ENCODE results near the gene PTPRC. TPM values are rescaled to one million over a fixed set of nuclear protein-coding genes. Genes with fewer than 3 reads are reported as not detected.
"Not testable (repeated sequence)": the region's sequence is repeated elsewhere in the genome, so short reads cannot be mapped to it uniquely, and the experiment has no call there.

The PTPRC gene, protein sequence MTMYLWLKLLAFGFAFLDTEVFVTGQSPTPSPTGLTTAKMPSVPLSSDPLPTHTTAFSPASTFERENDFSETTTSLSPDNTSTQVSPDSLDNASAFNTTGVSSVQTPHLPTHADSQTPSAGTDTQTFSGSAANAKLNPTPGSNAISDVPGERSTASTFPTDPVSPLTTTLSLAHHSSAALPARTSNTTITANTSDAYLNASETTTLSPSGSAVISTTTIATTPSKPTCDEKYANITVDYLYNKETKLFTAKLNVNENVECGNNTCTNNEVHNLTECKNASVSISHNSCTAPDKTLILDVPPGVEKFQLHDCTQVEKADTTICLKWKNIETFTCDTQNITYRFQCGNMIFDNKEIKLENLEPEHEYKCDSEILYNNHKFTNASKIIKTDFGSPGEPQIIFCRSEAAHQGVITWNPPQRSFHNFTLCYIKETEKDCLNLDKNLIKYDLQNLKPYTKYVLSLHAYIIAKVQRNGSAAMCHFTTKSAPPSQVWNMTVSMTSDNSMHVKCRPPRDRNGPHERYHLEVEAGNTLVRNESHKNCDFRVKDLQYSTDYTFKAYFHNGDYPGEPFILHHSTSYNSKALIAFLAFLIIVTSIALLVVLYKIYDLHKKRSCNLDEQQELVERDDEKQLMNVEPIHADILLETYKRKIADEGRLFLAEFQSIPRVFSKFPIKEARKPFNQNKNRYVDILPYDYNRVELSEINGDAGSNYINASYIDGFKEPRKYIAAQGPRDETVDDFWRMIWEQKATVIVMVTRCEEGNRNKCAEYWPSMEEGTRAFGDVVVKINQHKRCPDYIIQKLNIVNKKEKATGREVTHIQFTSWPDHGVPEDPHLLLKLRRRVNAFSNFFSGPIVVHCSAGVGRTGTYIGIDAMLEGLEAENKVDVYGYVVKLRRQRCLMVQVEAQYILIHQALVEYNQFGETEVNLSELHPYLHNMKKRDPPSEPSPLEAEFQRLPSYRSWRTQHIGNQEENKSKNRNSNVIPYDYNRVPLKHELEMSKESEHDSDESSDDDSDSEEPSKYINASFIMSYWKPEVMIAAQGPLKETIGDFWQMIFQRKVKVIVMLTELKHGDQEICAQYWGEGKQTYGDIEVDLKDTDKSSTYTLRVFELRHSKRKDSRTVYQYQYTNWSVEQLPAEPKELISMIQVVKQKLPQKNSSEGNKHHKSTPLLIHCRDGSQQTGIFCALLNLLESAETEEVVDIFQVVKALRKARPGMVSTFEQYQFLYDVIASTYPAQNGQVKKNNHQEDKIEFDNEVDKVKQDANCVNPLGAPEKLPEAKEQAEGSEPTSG (N-terminal part only)
- total RNA-seq = 281 TPM

DNA sequence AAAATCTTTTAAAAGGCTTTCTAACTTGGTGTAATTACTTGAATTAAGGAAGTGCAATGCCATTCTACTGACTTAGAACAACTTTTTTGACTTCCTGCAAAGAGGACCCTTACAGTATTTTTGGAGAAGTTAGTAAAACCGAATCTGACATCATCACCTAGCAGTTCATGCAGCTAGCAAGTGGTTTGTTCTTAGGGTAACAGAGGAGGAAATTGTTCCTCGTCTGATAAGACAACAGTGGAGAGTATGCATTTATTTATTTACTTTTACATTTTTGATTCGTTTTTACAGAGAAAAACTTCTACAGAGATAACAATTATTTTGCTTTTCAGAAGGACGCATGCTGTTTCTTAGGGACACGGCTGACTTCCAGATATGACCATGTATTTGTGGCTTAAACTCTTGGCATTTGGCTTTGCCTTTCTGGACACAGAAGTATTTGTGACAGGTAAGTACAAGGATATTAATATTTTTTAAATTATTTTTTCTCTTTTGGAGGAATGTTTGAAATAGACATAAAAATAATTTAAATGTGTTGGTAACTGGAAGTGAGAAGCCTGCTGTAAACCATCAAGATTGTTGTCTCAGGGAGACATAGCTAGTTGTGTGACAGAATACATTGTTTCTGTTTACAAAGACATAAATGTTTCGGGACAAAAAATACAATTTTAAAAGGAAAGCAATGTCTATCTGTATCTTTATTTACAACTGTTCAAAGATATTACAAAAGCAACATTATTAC is at the start of gene PTPRC:
Gene PTPRC (plus strand): TSS at position 147 of the 742 bp plus-strand sequence. CDS start 229 bp downstream, at position 376.
- peak in 2 of 3 donors; percentile 82 to 92 for DNase-seq (ENCODE audit: low read depth in 2 of 3, low spot score in 2 of 3)

DNA sequence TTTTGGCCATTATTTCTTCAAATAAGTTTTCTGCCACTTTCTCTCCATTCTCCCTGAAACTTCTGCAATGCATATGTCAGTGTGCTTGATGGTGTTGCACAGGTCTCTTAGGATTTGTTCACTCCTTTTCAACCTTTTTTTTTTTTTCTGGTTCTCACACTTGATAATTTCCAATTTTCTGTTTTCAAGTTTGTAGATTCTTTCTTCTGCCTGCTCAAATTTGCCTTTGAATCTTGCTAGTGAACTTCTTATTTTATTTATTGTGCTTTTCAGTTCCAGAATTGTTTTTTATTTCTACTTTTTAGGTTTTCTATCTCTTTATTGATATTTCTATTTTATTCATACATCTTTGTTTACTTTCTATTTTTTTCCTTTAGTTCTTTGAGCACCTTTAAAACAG is 48.4 kb upstream of the PTPRC start:
- DNase-seq (ENCODE audit: low read depth in 2 of 3, low spot score in 2 of 3) = no peak

DNA sequence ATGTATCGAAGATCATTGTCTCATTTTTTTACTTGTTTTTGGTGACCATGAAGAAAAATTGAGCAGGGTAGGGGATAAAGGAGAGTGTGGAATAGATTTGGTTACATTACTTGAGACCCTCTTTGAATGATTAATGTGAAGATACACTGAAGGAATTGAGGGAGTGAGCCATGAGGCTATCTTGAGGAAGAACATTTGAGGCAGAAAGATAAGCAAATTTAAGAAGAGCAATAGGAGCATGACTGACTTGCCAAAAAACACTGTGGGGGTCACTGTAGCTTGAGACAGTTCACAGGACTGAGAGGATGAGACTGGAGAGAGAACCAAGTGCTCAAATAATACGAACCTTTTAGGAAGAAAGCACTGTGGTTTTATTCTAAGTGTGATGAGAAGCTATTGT is 43.1 kb upstream of the PTPRC start:
- DNase-seq (ENCODE audit: low read depth in 2 of 3, low spot score in 2 of 3) = no peak

DNA sequence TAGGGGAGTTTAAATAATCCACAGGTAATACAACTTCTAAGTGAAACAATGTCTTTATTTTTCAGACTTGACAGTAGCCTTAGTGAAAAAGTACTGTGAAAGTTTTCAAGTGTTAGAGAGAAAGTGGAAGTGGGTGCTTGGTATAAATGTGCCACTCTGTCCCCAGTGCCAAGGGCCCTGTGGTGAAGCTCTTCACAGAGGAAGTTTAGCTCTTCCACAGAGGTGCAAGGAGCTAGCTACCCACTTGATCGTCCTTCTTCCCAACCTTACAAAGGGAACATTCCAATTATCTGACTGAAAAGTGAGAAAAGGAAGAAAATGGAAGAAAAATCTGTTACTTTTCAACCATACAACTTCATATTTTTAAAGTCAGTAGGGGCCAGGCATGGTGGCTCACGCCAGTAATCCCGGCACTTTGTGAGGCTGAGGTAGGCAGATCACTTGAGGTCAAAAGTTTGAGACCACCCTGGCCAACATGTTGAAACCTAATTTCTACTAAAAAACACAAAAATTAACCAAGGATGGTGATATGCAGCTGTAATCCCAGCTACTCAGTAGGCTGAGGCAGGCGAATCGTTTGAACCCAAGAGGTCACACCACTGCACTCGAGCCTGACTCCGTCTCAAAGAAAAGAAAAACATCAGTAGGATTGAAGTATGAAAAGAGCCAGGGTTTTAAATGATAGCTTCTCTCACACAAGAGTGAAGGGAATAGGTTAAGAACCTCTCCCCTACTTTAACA is 41.0 kb upstream of the PTPRC start:
- peak in 1 of 3 donors; percentile 30 for DNase-seq (ENCODE audit: low read depth in 2 of 3, low spot score in 2 of 3)

DNA sequence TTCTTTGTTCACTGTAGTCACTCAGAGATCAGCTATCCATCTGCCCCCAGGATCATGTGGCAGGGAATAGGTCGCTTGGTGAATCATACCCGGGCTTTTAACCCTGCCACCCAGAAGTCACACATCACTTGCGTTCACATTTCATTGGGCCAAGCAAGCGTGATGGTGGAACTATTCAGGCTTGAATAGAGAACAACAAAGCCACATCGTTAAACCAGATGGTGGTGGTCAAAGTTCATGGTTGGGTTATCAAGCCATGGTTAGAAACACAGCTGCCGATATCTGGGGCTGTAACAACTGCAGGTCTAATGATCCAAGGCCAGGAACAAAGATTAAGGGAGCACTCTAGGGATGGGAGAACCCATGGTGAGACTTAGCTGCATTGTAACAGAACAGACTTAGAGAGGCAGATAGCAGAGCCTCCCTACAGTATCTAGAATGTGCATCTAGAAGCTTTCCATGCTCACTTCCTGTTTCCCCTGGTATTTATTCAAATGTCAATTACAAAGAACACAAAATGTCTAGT is 40.0 kb upstream of the PTPRC start:
- DNase-seq (ENCODE audit: low read depth in 2 of 3, low spot score in 2 of 3) = peak in 1 of 3 donors; percentile 23

DNA sequence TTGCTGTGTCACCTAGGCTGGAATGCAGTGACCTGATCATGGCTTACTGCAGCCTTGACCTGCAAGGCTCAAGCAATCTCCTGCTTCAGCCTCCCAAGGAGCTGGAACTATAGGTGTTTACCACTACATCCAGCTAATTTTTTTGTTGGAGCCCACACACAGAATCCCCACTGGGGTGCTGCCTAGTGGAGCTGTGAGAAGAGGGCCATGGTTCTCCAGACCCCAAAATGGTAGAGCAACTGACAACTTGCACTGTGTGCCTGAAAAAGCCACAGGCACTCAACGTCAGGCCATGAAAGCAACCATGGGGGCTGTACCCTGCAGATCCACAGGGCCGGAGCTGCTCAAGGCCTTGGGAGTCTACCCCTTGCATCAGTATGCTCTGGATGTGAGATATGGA is 39.1 kb upstream of the PTPRC start:
- no peak for DNase-seq (ENCODE audit: low read depth in 2 of 3, low spot score in 2 of 3)

DNA sequence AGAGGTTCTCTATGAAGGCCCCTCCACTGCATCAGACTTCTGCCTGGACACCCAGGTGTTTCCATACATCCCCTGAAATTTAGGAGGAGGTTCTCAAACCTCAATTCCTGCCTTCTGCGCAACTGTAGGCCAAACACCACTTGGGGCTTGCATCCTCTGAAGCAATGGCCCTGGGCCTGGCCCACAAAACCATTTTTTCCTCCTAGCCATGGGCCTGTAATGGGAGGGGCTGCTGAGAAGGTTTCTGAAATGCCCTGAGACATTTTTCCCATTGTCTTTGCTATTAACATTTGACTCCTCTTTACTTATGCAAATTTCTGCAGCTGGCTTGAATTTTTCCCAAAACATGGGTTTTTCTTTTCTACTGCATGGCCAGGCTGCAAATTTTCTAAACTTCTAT is 37.9 kb upstream of the PTPRC start:
- DNase-seq (ENCODE audit: low read depth in 2 of 3, low spot score in 2 of 3) = no peak

DNA sequence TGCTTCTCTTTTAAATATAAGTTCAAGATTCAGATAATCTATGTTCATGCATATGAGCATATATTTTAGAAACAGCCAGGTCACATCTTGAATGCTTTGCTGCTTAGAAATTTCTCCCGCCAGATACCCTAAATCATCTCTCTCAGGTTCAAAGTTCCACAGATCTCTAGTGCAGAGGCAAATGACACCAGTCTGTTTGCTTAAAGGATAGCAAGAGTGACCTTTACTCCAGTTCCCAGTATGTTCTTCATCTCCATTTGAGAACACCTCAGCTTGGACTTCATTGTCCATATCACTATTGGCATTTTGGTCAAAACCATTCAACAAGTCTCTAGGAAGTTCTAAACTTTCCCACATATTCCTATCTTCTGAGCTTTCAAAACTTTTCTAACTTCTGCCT is 37.5 kb upstream of the PTPRC start:
- not testable (repeated sequence) for DNase-seq (ENCODE audit: low read depth in 2 of 3, low spot score in 2 of 3)

DNA sequence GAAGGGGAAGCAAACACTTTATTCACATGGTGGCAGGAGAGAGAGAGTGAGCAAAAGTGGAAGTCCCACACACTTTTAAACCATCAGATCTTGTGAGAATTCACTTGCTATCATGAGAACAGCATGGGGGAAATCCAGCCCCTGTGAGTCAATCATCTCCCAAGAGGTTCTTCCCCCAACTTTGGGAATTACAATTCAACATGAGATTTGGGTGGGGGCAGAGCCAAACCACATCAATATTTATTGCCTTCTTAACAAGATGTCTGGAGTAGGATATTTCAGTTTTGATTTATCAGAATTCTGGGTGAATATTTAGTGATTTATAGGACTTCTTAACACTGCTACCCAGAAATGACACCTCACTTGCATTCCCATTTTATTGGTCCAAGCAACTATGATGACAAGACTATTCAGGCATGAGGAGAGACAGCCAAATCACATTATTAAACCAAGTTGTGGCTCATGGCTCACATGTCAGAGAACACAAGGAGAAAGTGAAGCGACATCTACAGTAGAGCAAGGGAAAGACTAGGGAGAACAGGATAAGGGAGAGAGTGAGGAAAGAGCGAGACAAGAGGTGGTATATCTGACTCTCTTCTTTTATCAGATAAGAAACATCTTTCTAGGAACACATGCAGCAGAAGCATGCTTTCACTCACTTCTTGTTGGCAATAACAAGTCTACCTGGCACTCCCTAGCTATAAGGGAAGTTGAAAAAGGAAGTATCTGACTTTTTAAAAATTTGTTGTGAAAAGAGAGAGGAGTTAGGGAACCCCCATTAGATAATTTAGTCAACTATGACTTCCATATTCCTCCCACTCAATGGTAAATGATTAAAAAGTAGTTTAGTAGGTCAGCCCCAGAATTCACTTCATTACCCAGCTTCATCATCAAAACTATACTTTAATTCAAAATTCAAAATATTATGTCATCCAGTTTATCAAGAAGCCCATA is 36.6 kb upstream of the PTPRC start:
- peak in 1 of 3 donors; percentile 31 for DNase-seq (ENCODE audit: low read depth in 2 of 3, low spot score in 2 of 3)

DNA sequence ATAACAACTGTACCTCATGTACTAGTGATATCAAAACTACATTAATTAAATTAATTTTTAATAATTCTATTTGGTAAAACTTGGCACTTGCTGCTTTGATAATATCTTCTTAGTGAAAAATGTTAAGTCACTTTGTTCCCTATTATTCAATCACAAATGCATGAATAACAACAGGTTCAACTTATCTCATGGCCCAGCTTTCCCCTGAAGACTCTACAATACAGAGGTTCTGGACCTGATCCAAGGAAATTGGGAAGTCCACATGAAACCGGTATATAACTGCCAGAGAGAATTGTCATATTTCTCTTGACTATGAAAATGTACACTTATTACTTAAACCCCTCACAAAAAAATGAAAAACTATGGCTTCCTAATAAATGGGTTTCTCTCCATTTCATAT is 33.9 kb upstream of the PTPRC start:
- DNase-seq (ENCODE audit: low read depth in 2 of 3, low spot score in 2 of 3) = peak in 2 of 3 donors; percentile 79 to 94

DNA sequence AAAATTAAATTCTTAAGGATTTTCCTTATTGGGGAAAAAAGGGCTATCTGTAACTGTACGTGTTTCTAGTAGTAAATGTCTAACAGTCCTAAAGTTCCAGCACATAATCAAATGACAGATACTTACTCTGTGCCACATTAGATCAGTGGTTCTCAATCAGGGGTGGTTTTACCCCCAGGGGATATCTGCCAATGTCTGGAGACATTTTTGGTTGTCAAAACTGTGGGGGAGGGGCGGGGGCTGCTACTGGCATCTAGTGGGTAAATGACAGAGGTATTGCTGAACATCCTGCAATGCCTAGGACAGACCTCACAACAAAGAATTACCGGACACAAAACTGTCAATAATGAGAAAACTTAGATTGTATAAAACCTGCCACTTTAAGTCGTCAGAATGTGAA is 33.4 kb upstream of the PTPRC start:
- peak in 2 of 3 donors; percentile 42 to 58 for DNase-seq (ENCODE audit: low read depth in 2 of 3, low spot score in 2 of 3)

DNA sequence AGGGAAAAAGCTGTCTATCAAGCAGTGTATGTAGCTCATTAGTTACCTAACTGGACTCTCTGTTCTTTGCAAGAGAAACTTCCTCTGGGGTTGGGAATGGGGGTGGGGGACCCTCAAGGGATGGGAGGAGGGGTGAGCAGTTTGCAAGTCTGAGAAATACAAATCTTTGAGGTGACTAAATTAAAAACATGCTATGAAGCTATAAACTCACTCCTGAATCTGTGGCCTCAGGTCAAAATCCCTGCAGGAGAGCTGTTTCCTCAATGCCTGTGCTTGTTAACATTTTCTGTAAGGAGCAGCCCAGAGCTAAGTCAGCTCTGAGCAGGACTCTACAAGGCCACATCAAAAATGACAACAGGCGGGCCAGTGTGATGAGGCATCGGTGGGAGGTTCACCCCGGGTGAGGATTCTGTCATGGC is 32.8 kb upstream of the PTPRC start:
- no peak for DNase-seq (ENCODE audit: low read depth in 2 of 3, low spot score in 2 of 3)

DNA sequence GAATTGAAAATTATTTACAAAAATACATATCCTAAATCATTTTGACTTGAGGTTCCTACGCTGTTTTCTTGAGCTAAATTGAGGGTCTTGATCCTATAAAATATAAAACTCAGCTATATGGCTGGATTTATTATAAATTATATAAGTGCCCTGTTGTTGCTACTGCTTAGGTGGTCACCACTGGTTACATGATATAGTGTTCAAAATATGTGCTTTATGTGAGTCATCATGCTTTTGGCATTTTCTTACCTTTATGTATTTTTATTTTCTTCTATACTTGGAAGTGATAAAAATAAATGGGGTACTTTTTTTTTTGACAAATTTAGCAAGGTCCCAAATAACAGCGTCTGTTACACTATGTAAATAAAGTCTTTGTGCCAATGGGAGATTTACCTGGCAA is 31.1 kb upstream of the PTPRC start:
- no peak for DNase-seq (ENCODE audit: low read depth in 2 of 3, low spot score in 2 of 3)

DNA sequence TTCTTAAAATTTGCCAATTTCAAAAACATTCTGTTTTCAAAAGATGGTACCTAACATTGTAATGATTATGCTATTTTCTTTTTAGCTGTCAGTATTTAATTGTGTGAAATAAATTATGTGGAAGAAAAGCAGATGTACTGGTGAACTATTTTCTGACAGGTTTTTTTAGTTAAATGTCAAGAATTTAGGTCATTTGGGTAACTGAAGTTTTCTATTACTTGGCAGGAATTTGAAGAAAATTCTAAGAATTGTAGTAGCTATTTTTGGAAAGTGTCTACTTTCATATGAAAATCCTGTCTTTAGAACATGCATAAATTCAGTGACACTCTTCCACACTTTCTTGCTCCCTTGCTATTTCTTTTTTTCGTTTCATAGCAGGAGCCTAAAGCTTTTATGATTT is 28.5 kb upstream of the PTPRC start:
- DNase-seq (ENCODE audit: low read depth in 2 of 3, low spot score in 2 of 3) = no peak

DNA sequence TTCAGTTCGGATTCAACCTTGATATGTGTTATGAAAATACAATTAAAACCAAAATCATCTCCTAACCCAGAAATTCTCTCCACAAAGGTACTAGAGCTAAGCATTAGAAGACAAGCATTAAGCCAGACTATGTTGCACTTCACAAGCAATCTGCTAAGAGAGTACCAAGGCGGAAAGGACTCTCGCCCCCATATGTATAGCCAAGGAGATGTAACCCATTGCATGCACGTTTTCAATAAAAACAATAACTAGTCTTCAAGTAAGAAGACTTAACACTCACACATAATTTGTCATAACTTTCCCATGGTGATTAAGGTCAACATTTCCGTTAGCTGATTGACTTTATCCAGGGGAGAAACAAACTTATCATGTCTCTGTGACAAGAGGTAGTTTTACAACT is 27.6 kb upstream of the PTPRC start:
- DNase-seq (ENCODE audit: low read depth in 2 of 3, low spot score in 2 of 3) = no peak

DNA sequence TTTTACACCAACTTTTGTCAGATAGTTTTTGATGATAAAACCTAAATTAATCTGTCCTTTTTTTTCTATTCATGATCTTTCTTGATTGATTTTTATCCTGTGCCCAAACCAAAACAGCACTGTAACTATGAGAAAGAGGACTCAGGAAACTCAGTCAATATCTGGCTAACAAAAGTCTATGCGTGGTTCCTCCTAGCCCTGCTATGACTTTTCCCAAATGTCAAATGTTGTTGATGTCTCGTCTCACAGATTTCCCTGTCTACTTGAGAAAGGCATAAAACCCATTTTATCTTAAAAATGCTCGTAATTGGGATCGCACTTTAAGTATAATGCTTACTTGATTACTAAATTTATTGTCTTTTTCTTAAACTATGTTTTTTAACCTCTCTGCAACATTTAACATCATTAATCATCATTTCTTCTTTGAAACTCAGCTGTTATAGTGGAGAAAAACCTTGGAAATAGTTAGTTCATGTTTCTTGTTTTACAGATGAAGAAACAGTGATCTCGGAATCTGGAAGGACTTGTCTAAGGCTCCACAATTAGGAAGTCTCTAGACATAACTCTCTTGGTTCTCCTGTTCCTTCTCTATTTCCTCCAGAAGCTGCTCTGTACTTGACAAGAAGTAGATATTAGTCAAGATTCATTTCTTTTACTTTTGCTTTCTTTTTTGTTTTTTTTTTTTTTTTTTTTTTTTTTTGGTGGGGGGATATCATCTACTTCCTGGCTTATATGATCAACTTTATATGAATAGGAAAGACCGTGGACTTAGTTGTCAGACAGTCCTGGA is 26.2 kb upstream of the PTPRC start:
- peak in 2 of 3 donors; percentile 41 to 62 for DNase-seq (ENCODE audit: low read depth in 2 of 3, low spot score in 2 of 3)

DNA sequence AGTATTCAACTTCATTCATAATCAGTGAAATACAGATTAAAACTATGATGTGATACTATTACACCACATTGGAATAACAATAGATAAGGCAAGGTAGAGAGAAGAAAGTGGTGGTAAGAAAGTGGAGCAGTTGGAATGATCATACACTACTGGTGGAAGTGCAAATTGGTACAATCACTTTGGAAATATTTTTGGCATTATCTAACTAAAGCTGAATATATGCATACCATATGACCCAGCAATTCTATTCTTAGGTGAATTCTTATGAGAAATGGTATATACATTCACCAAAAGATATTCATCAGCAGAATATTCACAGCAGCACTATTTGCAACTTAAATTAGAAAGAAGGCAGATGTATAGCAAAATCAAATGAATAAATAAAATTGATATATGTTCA is 21.4 kb upstream of the PTPRC start:
- DNase-seq (ENCODE audit: low read depth in 2 of 3, low spot score in 2 of 3) = no peak

Data from hematopoietic multipotent progenitor cell (in vitro differentiated cells).